Measurements from ENCODE around the gene GPC1.

GRCh38 chr2:240482141-240482540 is 46.7 kb downstream of the GPC1 start:
- TF ChIP-seq CTCF (IDR thresholded peaks at IDR 0.05) (no peak), POLR2A (IDR thresholded peaks at IDR 0.05) (no peak)

Measured in right lobe of liver (tissue), 4 donors.